HG02973 (cell line): Measurements from ENCODE around the gene CREBZF.
"Not testable (repeated sequence)": the region's sequence is repeated elsewhere in the genome, so short reads cannot be mapped to it uniquely, and the experiment has no call there.

Source experiments
- ATAC-seq: cut with Tn5 transposase; IDR thresholded peaks from one replicate; pipeline ENCODE4 v1.9.1; 2021; ENCODE audit warnings: moderate library complexity; ENCODE audit not compliant: unreplicated experiment

CREBZF gene

GRCh38 chr11:85627332-85627997, 37.5 kb downstream of the CREBZF start, which contains the start of gene DLG2:
Gene DLG2, minus strand, starts transcription at chr11:85627344.
- no peak for ATAC-seq

- ATAC-seq = no peak
Measured at GRCh38 chr11:85626496-85626895, 38.4 kb downstream of the CREBZF start.

GRCh38 chr11:85620256-85620655, 44.7 kb downstream of the CREBZF start:
- no peak for ATAC-seq

- ATAC-seq = no peak
Measured at GRCh38 chr11:85619499-85619898, 45.4 kb downstream of the CREBZF start.

- not testable (repeated sequence) for ATAC-seq
Measured at GRCh38 chr11:85611643-85612042, 53.3 kb downstream of the CREBZF start.
